ENCODE data around the gene TNFSF13.
"Not testable (repeated sequence)": the region's sequence is repeated elsewhere in the genome, so short reads cannot be mapped to it uniquely, and the experiment has no call there.

The TNFSF13 gene

GRCh38 chr17:7592422-7593021, 34.0 kb downstream of the TNFSF13 start:
- DNase-seq, result no peak

GRCh38 chr17:7593296-7593695, 34.7 kb downstream of the TNFSF13 start:
- no peak for DNase-seq

- DNase-seq, result not testable (repeated sequence)
Observed at GRCh38 chr17:7597561-7597960, 39.0 kb downstream of the TNFSF13 start.

- no peak for DNase-seq
Observed at GRCh38 chr17:7606280-7606679, 47.7 kb downstream of the TNFSF13 start.

- no peak for DNase-seq
Observed at GRCh38 chr17:7610641-7611040, 52.1 kb downstream of the TNFSF13 start.
